ENCODE data around the gene CARD14.

DNA sequence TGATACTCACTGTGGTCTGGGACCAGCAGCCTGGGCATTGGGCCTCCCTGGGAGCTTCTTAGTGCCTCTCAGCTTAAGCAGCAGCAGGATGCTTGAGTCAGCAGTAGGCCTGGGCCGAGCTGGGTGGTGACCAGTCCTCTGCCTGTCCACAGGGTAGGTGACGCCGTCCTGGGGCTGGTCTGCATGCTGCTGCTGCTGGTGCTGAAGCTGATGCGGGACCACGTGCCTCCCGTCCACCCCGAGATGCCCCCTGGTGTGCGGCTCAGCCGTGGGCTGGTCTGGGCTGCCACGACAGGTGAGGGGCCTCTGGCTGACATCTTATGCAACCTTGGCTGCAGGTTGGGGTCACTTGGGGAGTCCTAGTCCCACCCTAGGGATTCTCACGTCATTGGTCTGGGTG lies 57.8 kb downstream of the CARD14 start:
- TF ChIP-seq, protein P1, sequence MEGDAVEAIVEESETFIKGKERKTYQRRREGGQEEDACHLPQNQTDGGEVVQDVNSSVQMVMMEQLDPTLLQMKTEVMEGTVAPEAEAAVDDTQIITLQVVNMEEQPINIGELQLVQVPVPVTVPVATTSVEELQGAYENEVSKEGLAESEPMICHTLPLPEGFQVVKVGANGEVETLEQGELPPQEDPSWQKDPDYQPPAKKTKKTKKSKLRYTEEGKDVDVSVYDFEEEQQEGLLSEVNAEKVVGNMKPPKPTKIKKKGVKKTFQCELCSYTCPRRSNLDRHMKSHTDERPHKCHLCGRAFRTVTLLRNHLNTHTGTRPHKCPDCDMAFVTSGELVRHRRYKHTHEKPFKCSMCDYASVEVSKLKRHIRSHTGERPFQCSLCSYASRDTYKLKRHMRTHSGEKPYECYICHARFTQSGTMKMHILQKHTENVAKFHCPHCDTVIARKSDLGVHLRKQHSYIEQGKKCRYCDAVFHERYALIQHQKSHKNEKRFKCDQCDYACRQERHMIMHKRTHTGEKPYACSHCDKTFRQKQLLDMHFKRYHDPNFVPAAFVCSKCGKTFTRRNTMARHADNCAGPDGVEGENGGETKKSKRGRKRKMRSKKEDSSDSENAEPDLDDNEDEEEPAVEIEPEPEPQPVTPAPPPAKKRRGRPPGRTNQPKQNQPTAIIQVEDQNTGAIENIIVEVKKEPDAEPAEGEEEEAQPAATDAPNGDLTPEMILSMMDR (conservative IDR thresholded peaks at IDR 0.05; ENCODE audit: low read depth in 2 of 2) = no peak
- TF ChIP-seq EZH2 (IDR thresholded peaks at IDR 0.05; ENCODE audit: low read depth, unreplicated experiment) = no peak
- no peak for TF ChIP-seq POLR2AphosphoS5 (IDR thresholded peaks at IDR 0.05; ENCODE audit: low read depth)
- TF ChIP-seq EZH2phosphoT487 (IDR thresholded peaks at IDR 0.05; ENCODE audit: unreplicated experiment) = no peak
- no peak for TF ChIP-seq CREB1 (CRISPR knock-in tag; IDR thresholded peaks at IDR 0.05; ENCODE audit: low read depth)
- TF ChIP-seq, protein P2, sequence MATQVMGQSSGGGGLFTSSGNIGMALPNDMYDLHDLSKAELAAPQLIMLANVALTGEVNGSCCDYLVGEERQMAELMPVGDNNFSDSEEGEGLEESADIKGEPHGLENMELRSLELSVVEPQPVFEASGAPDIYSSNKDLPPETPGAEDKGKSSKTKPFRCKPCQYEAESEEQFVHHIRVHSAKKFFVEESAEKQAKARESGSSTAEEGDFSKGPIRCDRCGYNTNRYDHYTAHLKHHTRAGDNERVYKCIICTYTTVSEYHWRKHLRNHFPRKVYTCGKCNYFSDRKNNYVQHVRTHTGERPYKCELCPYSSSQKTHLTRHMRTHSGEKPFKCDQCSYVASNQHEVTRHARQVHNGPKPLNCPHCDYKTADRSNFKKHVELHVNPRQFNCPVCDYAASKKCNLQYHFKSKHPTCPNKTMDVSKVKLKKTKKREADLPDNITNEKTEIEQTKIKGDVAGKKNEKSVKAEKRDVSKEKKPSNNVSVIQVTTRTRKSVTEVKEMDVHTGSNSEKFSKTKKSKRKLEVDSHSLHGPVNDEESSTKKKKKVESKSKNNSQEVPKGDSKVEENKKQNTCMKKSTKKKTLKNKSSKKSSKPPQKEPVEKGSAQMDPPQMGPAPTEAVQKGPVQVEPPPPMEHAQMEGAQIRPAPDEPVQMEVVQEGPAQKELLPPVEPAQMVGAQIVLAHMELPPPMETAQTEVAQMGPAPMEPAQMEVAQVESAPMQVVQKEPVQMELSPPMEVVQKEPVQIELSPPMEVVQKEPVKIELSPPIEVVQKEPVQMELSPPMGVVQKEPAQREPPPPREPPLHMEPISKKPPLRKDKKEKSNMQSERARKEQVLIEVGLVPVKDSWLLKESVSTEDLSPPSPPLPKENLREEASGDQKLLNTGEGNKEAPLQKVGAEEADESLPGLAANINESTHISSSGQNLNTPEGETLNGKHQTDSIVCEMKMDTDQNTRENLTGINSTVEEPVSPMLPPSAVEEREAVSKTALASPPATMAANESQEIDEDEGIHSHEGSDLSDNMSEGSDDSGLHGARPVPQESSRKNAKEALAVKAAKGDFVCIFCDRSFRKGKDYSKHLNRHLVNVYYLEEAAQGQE (IDR thresholded peaks at IDR 0.05; ENCODE audit: unreplicated experiment) = no peak
- TF ChIP-seq JUNB (IDR thresholded peaks at IDR 0.05; ENCODE audit: unreplicated experiment) = no peak
- TF ChIP-seq, protein P3, sequence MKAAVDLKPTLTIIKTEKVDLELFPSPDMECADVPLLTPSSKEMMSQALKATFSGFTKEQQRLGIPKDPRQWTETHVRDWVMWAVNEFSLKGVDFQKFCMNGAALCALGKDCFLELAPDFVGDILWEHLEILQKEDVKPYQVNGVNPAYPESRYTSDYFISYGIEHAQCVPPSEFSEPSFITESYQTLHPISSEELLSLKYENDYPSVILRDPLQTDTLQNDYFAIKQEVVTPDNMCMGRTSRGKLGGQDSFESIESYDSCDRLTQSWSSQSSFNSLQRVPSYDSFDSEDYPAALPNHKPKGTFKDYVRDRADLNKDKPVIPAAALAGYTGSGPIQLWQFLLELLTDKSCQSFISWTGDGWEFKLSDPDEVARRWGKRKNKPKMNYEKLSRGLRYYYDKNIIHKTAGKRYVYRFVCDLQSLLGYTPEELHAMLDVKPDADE (IDR thresholded peaks at IDR 0.05) = no peak
- no peak for TF ChIP-seq NANOG (IDR thresholded peaks at IDR 0.05; ENCODE audit: borderline replicate concordance)
- no peak for TF ChIP-seq ZNF462 (CRISPR knock-in tag; IDR thresholded peaks at IDR 0.05)
- TF ChIP-seq STAT1 (IDR thresholded peaks at IDR 0.05; ENCODE audit: unreplicated experiment) = no peak
- TF ChIP-seq ZNF331 (CRISPR knock-in tag; IDR thresholded peaks at IDR 0.05; ENCODE audit: low read depth) = no peak
- no peak for TF ChIP-seq ZNF114 (CRISPR knock-in tag; IDR thresholded peaks at IDR 0.05)
